ENCODE results near the gene FASN.

- TF ChIP-seq, protein P1, sequence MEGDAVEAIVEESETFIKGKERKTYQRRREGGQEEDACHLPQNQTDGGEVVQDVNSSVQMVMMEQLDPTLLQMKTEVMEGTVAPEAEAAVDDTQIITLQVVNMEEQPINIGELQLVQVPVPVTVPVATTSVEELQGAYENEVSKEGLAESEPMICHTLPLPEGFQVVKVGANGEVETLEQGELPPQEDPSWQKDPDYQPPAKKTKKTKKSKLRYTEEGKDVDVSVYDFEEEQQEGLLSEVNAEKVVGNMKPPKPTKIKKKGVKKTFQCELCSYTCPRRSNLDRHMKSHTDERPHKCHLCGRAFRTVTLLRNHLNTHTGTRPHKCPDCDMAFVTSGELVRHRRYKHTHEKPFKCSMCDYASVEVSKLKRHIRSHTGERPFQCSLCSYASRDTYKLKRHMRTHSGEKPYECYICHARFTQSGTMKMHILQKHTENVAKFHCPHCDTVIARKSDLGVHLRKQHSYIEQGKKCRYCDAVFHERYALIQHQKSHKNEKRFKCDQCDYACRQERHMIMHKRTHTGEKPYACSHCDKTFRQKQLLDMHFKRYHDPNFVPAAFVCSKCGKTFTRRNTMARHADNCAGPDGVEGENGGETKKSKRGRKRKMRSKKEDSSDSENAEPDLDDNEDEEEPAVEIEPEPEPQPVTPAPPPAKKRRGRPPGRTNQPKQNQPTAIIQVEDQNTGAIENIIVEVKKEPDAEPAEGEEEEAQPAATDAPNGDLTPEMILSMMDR (IDR thresholded peaks at IDR 0.05), result no peak
- TF ChIP-seq POLR2A (IDR thresholded peaks at IDR 0.05), result no peak
Measured at GRCh38 chr17:82094931-82095776, 2.9 kb downstream of the FASN start.
